Fibroblast of the aortic adventitia (primary cell): ENCODE data around the gene MARK2. TPM values are rescaled to one million over a fixed set of nuclear protein-coding genes. Genes with fewer than 3 reads are reported as not detected.
A peak's percentile ranks its signal among the peaks of the same experiment; 100 is the strongest.

Source experiments
- DNase-seq: peaks from one replicate; pipeline ENCODE4 v3.0.0-alpha.2; 2010; ENCODE audit warnings: low read depth
- H3K4me3 ChIP-seq: 2 replicates; pipeline ENCODE4 v1.5.1; 2011; ENCODE audit warnings: low read depth, mild to moderate bottlenecking, control low read depth, low read length, moderate library complexity
- total RNA-seq: library from RNA; depleted of rRNA; stranded (reverse); fragments of >200 nt; gene quantifications from 2 replicates; pipeline ENCODE4 v1.2.3, GENCODE V29; 2012; ENCODE audit warnings: low replicate concordance
- TF ChIP-seq, protein P1 (sequence below): IDR thresholded peaks from 2 replicates; pipeline ENCODE4 v1.5.1; 2011; ENCODE audit warnings: mild to moderate bottlenecking, low read length, control low read depth, inconsistent platforms; ENCODE audit not compliant: insufficient read depth

MARK2 gene
- total RNA-seq, 1 donor: 12.7 TPM

GRCh38 chr11:63866211-63866610 is 27.3 kb downstream of the MARK2 start:
- DNase-seq: peak; percentile 64
- TF ChIP-seq, protein P1, sequence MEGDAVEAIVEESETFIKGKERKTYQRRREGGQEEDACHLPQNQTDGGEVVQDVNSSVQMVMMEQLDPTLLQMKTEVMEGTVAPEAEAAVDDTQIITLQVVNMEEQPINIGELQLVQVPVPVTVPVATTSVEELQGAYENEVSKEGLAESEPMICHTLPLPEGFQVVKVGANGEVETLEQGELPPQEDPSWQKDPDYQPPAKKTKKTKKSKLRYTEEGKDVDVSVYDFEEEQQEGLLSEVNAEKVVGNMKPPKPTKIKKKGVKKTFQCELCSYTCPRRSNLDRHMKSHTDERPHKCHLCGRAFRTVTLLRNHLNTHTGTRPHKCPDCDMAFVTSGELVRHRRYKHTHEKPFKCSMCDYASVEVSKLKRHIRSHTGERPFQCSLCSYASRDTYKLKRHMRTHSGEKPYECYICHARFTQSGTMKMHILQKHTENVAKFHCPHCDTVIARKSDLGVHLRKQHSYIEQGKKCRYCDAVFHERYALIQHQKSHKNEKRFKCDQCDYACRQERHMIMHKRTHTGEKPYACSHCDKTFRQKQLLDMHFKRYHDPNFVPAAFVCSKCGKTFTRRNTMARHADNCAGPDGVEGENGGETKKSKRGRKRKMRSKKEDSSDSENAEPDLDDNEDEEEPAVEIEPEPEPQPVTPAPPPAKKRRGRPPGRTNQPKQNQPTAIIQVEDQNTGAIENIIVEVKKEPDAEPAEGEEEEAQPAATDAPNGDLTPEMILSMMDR: no peak
- no peak overlapping the region for H3K4me3 ChIP-seq

DNA sequence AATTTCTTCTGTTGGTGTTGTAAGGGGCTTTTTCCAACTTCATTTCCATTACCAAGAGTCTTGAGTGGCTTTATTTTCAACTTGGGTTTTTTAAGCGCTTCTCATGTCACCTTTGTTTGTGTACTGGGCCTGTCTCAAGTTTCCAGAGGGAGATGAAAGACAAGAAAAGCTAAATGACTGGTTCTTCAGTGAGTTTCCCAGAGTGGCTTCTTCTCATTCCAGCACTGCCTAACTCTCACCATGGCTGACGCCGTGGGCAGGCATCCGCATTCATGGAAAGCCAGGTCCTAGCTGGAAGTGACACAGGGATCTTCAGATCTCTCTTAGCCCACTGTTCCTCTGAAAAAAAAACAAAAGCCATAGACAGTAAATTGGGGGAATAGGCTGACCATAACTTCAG is 28.6 kb downstream of the MARK2 start:
- TF ChIP-seq, protein P1: no peak
- H3K4me3 ChIP-seq: no peak overlapping the region
- DNase-seq: no peak

DNA sequence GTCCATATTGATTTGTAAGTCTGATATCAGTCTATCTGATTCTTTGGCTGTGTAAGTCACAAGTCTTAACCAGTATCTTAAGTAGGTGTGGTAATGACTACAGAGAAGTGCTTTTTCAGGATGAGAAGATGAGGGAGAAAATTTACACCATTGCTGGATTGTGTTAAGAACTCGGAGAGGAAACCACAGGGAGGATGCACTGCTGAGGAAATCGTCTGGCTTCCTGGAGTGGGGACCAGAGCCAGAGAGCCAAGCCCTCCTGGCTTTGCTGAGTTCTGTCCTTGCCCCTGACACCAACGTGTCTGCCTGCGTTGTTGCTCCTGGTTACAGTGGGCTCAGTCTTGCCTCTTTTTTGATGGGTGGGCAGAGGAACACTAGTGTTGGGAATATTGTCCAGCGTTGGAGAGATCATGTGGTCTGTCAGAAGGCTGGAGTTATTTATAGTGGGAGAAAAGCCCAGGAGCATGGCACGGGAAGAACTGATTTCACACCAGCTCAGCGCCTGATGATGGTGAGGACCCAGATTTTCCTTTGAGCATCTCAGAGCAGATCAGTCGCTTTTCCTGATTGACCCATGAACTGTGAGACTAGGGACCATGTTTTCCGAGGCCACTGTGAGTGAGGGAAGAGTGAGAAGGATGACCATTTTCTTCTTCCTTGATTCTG is 29.6 kb downstream of the MARK2 start:
- TF ChIP-seq, protein P1: no peak
- no peak for DNase-seq
- H3K4me3 ChIP-seq: no peak overlapping the region

GRCh38 chr11:63869171-63869591 is 30.3 kb downstream of the MARK2 start:
- TF ChIP-seq, protein P1: no peak
- DNase-seq: no peak
- H3K4me3 ChIP-seq: no peak overlapping the region

DNA sequence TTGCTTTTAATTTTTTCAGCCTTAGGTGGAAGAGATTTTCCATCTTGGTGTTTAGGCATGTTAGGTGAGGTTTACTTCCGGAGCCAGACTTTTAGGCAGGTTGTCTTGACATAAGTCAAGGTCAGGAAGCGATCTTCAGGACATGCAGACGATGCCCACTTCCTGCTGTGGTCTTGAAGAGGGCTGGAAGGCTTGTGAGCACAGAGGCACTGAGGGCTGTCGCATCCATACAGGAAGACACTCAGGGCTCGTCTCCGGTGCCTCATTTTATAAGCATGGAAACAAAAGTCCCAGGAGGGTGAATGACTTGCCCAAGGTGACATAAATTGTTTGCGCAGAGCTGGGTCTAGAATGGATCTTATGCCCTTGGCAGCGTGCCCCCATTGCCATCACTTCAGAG is 30.8 kb downstream of the MARK2 start:
- TF ChIP-seq, protein P1: no peak
- no peak overlapping the region for H3K4me3 ChIP-seq
- no peak for DNase-seq

DNA sequence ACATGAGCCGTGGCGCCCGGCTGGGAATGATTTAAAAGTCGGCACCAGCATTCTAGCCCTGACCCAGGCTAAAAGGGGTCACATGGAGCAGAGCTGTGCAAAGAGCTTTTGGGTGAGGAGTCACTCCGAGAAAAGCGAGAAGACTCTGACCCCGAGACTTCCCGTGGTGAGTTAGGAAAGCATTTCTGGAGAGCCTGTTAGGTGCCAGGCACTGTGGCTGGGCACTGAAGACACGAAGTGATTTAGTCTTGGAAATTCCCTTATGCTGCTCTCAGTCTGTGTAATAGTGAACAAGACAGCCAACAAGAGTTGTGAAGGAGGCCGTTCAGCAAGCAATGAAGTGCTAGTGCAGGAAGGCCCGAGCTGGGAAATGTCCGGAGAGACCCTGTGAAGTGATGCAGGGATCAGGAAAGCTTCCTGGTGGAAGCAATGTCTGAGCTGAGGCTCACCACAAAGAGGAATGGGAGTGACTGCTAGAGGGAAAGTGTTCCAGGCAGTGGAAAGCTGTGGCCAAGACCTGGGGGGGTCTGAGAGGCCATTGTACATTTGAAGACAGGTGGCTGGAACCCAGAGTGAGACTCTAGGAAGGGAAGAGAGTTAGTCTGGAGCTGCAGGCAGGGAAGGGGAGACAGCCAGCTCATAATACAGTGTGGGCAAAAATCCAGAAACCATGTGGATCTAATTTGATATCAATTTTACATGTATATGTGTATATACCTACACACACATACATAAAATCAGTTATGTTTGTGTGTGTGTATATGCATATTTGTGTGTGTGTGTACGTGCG is 31.6 kb downstream of the MARK2 start:
- no peak for DNase-seq
- TF ChIP-seq, protein P1: no peak
- no peak overlapping the region for H3K4me3 ChIP-seq
